HepG2 (cell line): ENCODE measurements around the gene DNAAF1. TPM values are rescaled to one million over a fixed set of nuclear protein-coding genes. Genes with fewer than 3 reads are reported as not detected.

Experiments used
- ADNP ChIP-seq: sonication (generic); formaldehyde crosslinking; IDR thresholded peaks from 2 replicates; pipeline ENCODE4 v1.4.0; 2020; ENCODE audit warnings: missing genetic modification reagents
- ATF3 ChIP-seq: sonication (generic); formaldehyde crosslinking; IDR thresholded peaks from 2 replicates; pipeline ENCODE4 v1.4.0; 2020; ENCODE audit warnings: missing genetic modification reagents
- CC2D1A ChIP-seq: sonication (generic); formaldehyde crosslinking; IDR thresholded peaks from 2 replicates; pipeline ENCODE4 v1.8.1; 2023; ENCODE audit warnings: mild to moderate bottlenecking, missing genetic modification reagents
- CREB1 ChIP-seq, 2 experiments: fragments of 450-650 bp in 1 of 2; IDR thresholded peaks; 2 replicates each; pipeline ENCODE4 v1.6.1; 2016 to 2017; ENCODE audit warnings: control low read depth in 1 of 2, mild to moderate bottlenecking in 1 of 2, missing compliant biosample characterization in 1 of 2, missing genetic modification characterization in 1 of 2
- GABPB1 ChIP-seq: IDR thresholded peaks from 2 replicates; pipeline ENCODE4 v1.6.1; 2016; ENCODE audit warnings: mild to moderate bottlenecking, missing genetic modification reagents, moderate library complexity, missing compliant biosample characterization
- GATAD1 ChIP-seq: IDR thresholded peaks from 2 replicates; pipeline ENCODE4 v1.6.1; 2016; ENCODE audit warnings: missing genetic modification reagents, missing compliant biosample characterization
- JARID2 ChIP-seq: sonication (generic); formaldehyde crosslinking; IDR thresholded peaks from 2 replicates; pipeline ENCODE4 v1.8.1; 2023; ENCODE audit warnings: missing genetic modification reagents, inconsistent platforms; ENCODE audit not compliant: insufficient replicate concordance
- JUN ChIP-seq: sonication (generic); formaldehyde crosslinking; IDR thresholded peaks from 2 replicates; pipeline ENCODE4 v1.4.0; 2020; ENCODE audit warnings: mild to moderate bottlenecking, missing genetic modification reagents
- KDM5B ChIP-seq: sonication (generic); formaldehyde crosslinking; IDR thresholded peaks from 2 replicates; pipeline ENCODE4 v1.4.0; 2020; ENCODE audit warnings: missing genetic modification reagents, mild to moderate bottlenecking, borderline replicate concordance
- KLF15 ChIP-seq: sonication (generic); formaldehyde crosslinking; IDR thresholded peaks from 2 replicates; pipeline ENCODE4 v1.8.1; 2023; ENCODE audit warnings: borderline replicate concordance, mild to moderate bottlenecking, inconsistent platforms, missing genetic modification reagents, mixed read lengths
- MXD4 ChIP-seq: IDR thresholded peaks from 2 replicates; pipeline ENCODE4 v1.6.1; 2016; ENCODE audit warnings: mild to moderate bottlenecking, missing biosample characterization, missing genetic modification reagents
- NRL ChIP-seq: sonication (generic); formaldehyde crosslinking; IDR thresholded peaks from 2 replicates; pipeline ENCODE4 v1.5.0; 2020; ENCODE audit warnings: missing genetic modification reagents, mild to moderate bottlenecking, moderate library complexity, borderline replicate concordance
- PRPF4 ChIP-seq: fragments of 200-400 bp; formaldehyde crosslinking; IDR thresholded peaks from 2 replicates; pipeline ENCODE4 v1.6.1; 2016; ENCODE audit warnings: low read length, low read depth; ENCODE audit not compliant: poor library complexity, severe bottlenecking
- RNF2 ChIP-seq: fragments of 450-650 bp; conservative IDR thresholded peaks from 2 replicates; pipeline ENCODE4 v1.6.1; 2016; ENCODE audit warnings: low read depth
- TCF12 ChIP-seq, 2 experiments: fragments of 450-650 bp in 1 of 2; sonication (generic) in 1 of 2; formaldehyde crosslinking in 1 of 2; IDR thresholded peaks; 2 replicates each; pipeline versions ENCODE4 v1.6.1 to v1.8.0; 2017 to 2022; ENCODE audit warnings: antibody characterized with exemption in 1 of 2, mild to moderate bottlenecking in 1 of 2, missing genetic modification reagents in 1 of 2, moderate library complexity in 1 of 2
- TGIF2 ChIP-seq: IDR thresholded peaks from 2 replicates; pipeline ENCODE4 v1.6.1; 2016; ENCODE audit warnings: control low read depth, missing compliant biosample characterization
- ZFX ChIP-seq: sonication (generic); formaldehyde crosslinking; IDR thresholded peaks from 2 replicates; pipeline ENCODE4 v1.4.0; 2020; ENCODE audit warnings: mild to moderate bottlenecking, low read depth, missing genetic modification reagents, moderate library complexity
- ZNF260 ChIP-seq: sonication (generic); formaldehyde crosslinking; IDR thresholded peaks from 2 replicates; pipeline ENCODE4 v1.4.0; 2020; ENCODE audit warnings: missing genetic modification reagents, low read depth, mild to moderate bottlenecking, borderline replicate concordance
- ZNF274 ChIP-seq: sonication (generic); formaldehyde crosslinking; IDR thresholded peaks from 2 replicates; pipeline ENCODE4 v1.5.1; 2020; ENCODE audit warnings: mild to moderate bottlenecking, missing genetic modification reagents
- ZNF3 ChIP-seq: IDR thresholded peaks from 2 replicates; pipeline ENCODE4 v1.7.0; 2017; ENCODE audit warnings: inconsistent platforms
- ZNF460 ChIP-seq: sonication (generic); formaldehyde crosslinking; IDR thresholded peaks from 2 replicates; pipeline ENCODE4 v1.5.1; 2020; ENCODE audit warnings: missing genetic modification reagents, mild to moderate bottlenecking, borderline replicate concordance
- ZNF484 ChIP-seq: sonication (generic); formaldehyde crosslinking; IDR thresholded peaks from 2 replicates; pipeline ENCODE4 v1.5.1; 2020; ENCODE audit warnings: mild to moderate bottlenecking, low read depth, missing genetic modification reagents, borderline replicate concordance
- ZNF510 ChIP-seq: sonication (generic); formaldehyde crosslinking; IDR thresholded peaks from 2 replicates; pipeline ENCODE4 v1.4.0; 2020; ENCODE audit warnings: low read depth, mild to moderate bottlenecking, missing genetic modification reagents
- ZNF577 ChIP-seq: sonication (generic); formaldehyde crosslinking; IDR thresholded peaks from 2 replicates; pipeline ENCODE4 v1.4.0; 2020; ENCODE audit warnings: mild to moderate bottlenecking, low read depth, missing genetic modification reagents, borderline replicate concordance
- ZNF614 ChIP-seq: IDR thresholded peaks from 2 replicates; pipeline ENCODE4 v1.6.1; 2018; ENCODE audit warnings: missing biosample characterization, missing genetic modification reagents, inconsistent platforms, borderline replicate concordance
- ZNF691 ChIP-seq: sonication (generic); formaldehyde crosslinking; IDR thresholded peaks from 2 replicates; pipeline ENCODE4 v1.4.0; 2020; ENCODE audit warnings: missing genetic modification reagents, low read depth, mild to moderate bottlenecking, borderline replicate concordance
- ZNF883 ChIP-seq: sonication (generic); formaldehyde crosslinking; IDR thresholded peaks from 2 replicates; pipeline ENCODE4 v1.5.1; 2020; ENCODE audit warnings: mild to moderate bottlenecking, missing genetic modification reagents; ENCODE audit errors: not compliant biosample characterization
- polyA plus RNA-seq, 8 experiments: library from polyadenylated mRNA; depleted of rRNA in 3 of 8; stranded (reverse) in 7 of 8; unstranded in 1 of 8; fragments of >200 nt; fragmentation: Illumina TruSeq in 4 of 8; extraction: Trizol in 4 of 8; gene quantifications; 2 replicates each; pipeline versions ENCODE4 v1.2.1 to v1.2.3, GENCODE V29; 2011 to 2016; ENCODE audit warnings: low read depth in 4 of 8, missing spikeins in 1 of 8, mixed read lengths in 1 of 8; ENCODE audit not compliant: insufficient read depth in 1 of 8
- total RNA-seq, 5 experiments: library from RNA; depleted of rRNA; stranded (reverse); fragments of >200 nt; fragmentation: Illumina TruSeq; extraction: Trizol; gene quantifications; 2 replicates each; pipeline ENCODE4 v1.2.3, GENCODE V29; 2016; ENCODE audit warnings: low read depth in 1 of 5
- TF ChIP-seq, protein P1 (sequence below): IDR thresholded peaks from 2 replicates; pipeline ENCODE4 v1.6.1; 2016; ENCODE audit warnings: mild to moderate bottlenecking

DNAAF1 gene
- total and polyA plus RNA-seq, 2 of the 13 experiments (the other 11 are each of a cell fraction or from before 2014, with no cell fraction given), result 0.04 TPM; not detected in 1

DNA sequence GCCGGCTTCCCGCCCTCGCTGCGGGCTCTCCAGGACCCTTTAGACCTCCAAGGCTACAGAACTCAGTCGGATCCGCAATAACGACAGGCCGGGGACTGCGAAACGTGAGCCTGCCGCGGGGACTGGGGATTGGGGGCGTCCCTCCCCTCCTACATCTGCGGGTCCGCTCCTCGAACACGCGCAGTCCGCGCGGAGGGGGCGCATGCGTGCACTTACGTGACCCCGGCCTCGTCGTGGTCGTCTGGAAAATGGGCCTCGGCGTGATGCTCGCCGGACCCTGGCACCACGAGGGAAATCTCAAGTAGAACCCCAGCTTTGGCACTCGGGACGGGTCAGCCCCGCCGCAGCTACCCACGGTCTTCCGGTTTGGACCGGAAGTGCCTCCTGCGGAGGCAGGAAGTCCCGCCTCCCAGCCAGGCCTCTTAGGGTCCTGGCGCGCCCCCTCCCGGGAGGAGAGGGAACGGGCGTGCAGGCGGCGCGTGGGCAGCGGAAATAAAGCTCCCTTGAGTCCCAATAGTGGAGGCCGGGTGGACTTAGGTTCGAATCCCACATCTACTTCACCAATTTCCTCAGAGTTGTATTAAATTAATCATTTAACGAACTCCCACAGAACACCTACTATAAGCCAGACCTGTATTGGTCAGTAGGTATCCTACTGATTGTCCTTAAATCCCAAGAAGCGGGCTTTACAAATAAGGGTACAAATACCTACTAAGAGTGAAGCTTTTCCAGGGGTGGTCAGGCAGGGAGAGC lies 41.8 kb downstream of the DNAAF1 start, which contains the start of gene TAF1C (continued):
- TF ChIP-seq ZFX (peak; percentile 78), TCF12 (IDR thresholded peaks at IDR 0.05) (no peak), TCF12 (CRISPR knock-in tag; IDR thresholded peaks at IDR 0.05) (0 out of 2 replicates have a peak, but pooled peaks have one; percentile 33), JUN (CRISPR knock-in tag) (no peak), ZNF883 (CRISPR knock-in tag) (peak; percentile 65), GABPB1 (CRISPR knock-in tag) (peak; percentile 100), ZNF614 (peak; percentile 94), CC2D1A (CRISPR knock-in tag) (no peak), ATF3 (peak; percentile 31; the same call in 1 of the 2 replicates), TGIF2 (CRISPR knock-in tag) (no peak; the same call in 1 of the 2 replicates), KLF15 (CRISPR knock-in tag) (peak; percentile 94), ZNF691 (CRISPR knock-in tag) (peak; percentile 69; the same call in 1 of the 2 replicates), ADNP (CRISPR knock-in tag) (peak; percentile 93), MXD4 (CRISPR knock-in tag) (peak; percentile 93), ZNF460 (CRISPR knock-in tag) (no peak), NRL (peak; percentile 85), RNF2 (peak; percentile 72; the same call in 1 of the 2 replicates), PRPF4 (no peak), ZNF484 (CRISPR knock-in tag) (0 out of 2 replicates have a peak, but pooled peaks have one; percentile 65), JARID2 (CRISPR knock-in tag) (no peak), ZNF510 (CRISPR knock-in tag) (no peak), ZNF274 (CRISPR knock-in tag) (peak; percentile 87), ZNF3 (CRISPR knock-in tag) (no peak), KDM5B (CRISPR knock-in tag) (peak; percentile 92), ZNF577 (CRISPR knock-in tag) (no peak), ZNF260 (CRISPR knock-in tag) (no peak), CREB1 (IDR thresholded peaks at IDR 0.05) (0 out of 2 replicates have a peak, but pooled peaks have one; percentile 46), CREB1 (CRISPR knock-in tag; IDR thresholded peaks at IDR 0.05) (no peak; the same call in none of the 2 replicates), GATAD1 (CRISPR knock-in tag) (peak; percentile 98)
- TF ChIP-seq, protein P1, sequence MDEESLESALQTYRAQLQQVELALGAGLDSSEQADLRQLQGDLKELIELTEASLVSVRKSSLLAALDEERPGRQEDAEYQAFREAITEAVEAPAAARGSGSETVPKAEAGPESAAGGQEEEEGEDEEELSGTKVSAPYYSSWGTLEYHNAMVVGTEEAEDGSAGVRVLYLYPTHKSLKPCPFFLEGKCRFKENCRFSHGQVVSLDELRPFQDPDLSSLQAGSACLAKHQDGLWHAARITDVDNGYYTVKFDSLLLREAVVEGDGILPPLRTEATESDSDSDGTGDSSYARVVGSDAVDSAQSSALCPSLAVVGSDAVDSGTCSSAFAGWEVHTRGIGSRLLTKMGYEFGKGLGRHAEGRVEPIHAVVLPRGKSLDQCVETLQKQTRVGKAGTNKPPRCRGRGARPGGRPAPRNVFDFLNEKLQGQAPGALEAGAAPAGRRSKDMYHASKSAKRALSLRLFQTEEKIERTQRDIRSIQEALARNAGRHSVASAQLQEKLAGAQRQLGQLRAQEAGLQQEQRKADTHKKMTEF, result peak; percentile 88
